Measurements from ENCODE around the gene RASGRF1.
"Not testable (repeated sequence)": the region's sequence is repeated elsewhere in the genome, so short reads cannot be mapped to it uniquely, and the experiment has no call there.

RASGRF1 gene

GRCh38 chr15:79117442-79118204 lies 27.0 kb upstream of the RASGRF1 start:
- Mint-ChIP-seq H3K27me3 (ENCODE audit: low read depth) (no peaks in the 10 kb centered on the region), H3K4me1 (ENCODE audit: low read depth) (no peaks in the 10 kb centered on the region), H3K9me3 (no peaks in the 10 kb centered on the region), H3K27ac (no peak overlapping the region), H3K4me3 (no peak overlapping the region), H3K36me3 (ENCODE audit: low read depth) (no peaks in the 10 kb centered on the region)
- no peak for DNase-seq (ENCODE audit: low spot score)

GRCh38 chr15:79116771-79117170 lies 26.2 kb upstream of the RASGRF1 start:
- Mint-ChIP-seq H3K27me3 (ENCODE audit: low read depth) (peaks cover 3% of the 10 kb centered on the region), H3K4me3 (no peak overlapping the region), H3K9me3 (no peaks in the 10 kb centered on the region), H3K4me1 (ENCODE audit: low read depth) (no peaks in the 10 kb centered on the region), H3K27ac (no peak overlapping the region), H3K36me3 (ENCODE audit: low read depth) (no peaks in the 10 kb centered on the region)
- no peak for DNase-seq (ENCODE audit: low spot score)

GRCh38 chr15:79115986-79116665 lies 25.5 kb upstream of the RASGRF1 start:
- Mint-ChIP-seq H3K27ac (no peak overlapping the region), H3K4me3 (no peak overlapping the region), H3K9me3 (no peaks in the 10 kb centered on the region), H3K36me3 (ENCODE audit: low read depth) (no peaks in the 10 kb centered on the region), H3K27me3 (ENCODE audit: low read depth) (peaks cover 3% of the 10 kb centered on the region), H3K4me1 (ENCODE audit: low read depth) (no peaks in the 10 kb centered on the region)
- DNase-seq (ENCODE audit: low spot score), result no peak

GRCh38 chr15:79113831-79114230 lies 23.3 kb upstream of the RASGRF1 start:
- no peaks in the 10 kb centered on the region for H3K9me3 Mint-ChIP-seq
- H3K27ac Mint-ChIP-seq, result no peak overlapping the region
- no peak overlapping the region for H3K4me3 Mint-ChIP-seq
- no peak for DNase-seq (ENCODE audit: low spot score)
- H3K27me3 Mint-ChIP-seq (ENCODE audit: low read depth), result peaks cover 15% of the 10 kb centered on the region
- H3K4me1 Mint-ChIP-seq (ENCODE audit: low read depth), result no peaks in the 10 kb centered on the region
- H3K36me3 Mint-ChIP-seq (ENCODE audit: low read depth), result no peaks in the 10 kb centered on the region

- H3K27ac Mint-ChIP-seq; H3K36me3 Mint-ChIP-seq (ENCODE audit: low read depth); DNase-seq (ENCODE audit: low spot score); H3K9me3 Mint-ChIP-seq; H3K4me1 Mint-ChIP-seq (ENCODE audit: low read depth); H3K4me3 Mint-ChIP-seq: not testable (repeated sequence)
- peaks cover 23% of the 10 kb centered on the region for H3K27me3 Mint-ChIP-seq (ENCODE audit: low read depth)
Observed at GRCh38 chr15:79111404-79111803, 20.8 kb upstream of the RASGRF1 start.

- Mint-ChIP-seq H3K4me3 (no peak overlapping the region), H3K27me3 (ENCODE audit: low read depth) (peaks cover 23% of the 10 kb centered on the region), H3K27ac (no peak overlapping the region)
Observed at GRCh38 chr15:79105141-79105540, 14.6 kb upstream of the RASGRF1 start.

GRCh38 chr15:79102595-79102994 lies 12.0 kb upstream of the RASGRF1 start:
- DNase-seq (ENCODE audit: low spot score), result no peak
- Mint-ChIP-seq H3K36me3 (ENCODE audit: low read depth) (no peaks in the 10 kb centered on the region), H3K27me3 (ENCODE audit: low read depth) (peaks cover 11% of the 10 kb centered on the region), H3K4me3 (no peak overlapping the region), H3K9me3 (no peaks in the 10 kb centered on the region), H3K4me1 (ENCODE audit: low read depth) (peaks cover 3% of the 10 kb centered on the region), H3K27ac (no peak overlapping the region)

More at GRCh38 chr15:79105141-79105540, 14.6 kb upstream of the RASGRF1 start:
- no peaks in the 10 kb centered on the region for H3K9me3 Mint-ChIP-seq
- DNase-seq (ENCODE audit: low spot score), result no peak
- H3K4me1 Mint-ChIP-seq (ENCODE audit: low read depth), result peaks cover 3% of the 10 kb centered on the region
- H3K36me3 Mint-ChIP-seq (ENCODE audit: low read depth), result no peaks in the 10 kb centered on the region

- Mint-ChIP-seq H3K36me3 (ENCODE audit: low read depth) (no peaks in the 10 kb centered on the region), H3K9me3 (no peaks in the 10 kb centered on the region), H3K27ac (no peak overlapping the region), H3K27me3 (ENCODE audit: low read depth) (peaks cover 13% of the 10 kb centered on the region), H3K4me1 (ENCODE audit: low read depth) (peaks cover 2% of the 10 kb centered on the region), H3K4me3 (no peak overlapping the region)
- no peak for DNase-seq (ENCODE audit: low spot score)
Observed at GRCh38 chr15:79101866-79102581, 11.4 kb upstream of the RASGRF1 start.

- H3K27me3 Mint-ChIP-seq (ENCODE audit: low read depth), result peaks cover 15% of the 10 kb centered on the region
- H3K27ac Mint-ChIP-seq, result no peak overlapping the region
- no peaks in the 10 kb centered on the region for H3K4me1 Mint-ChIP-seq (ENCODE audit: low read depth)
- no peaks in the 10 kb centered on the region for H3K36me3 Mint-ChIP-seq (ENCODE audit: low read depth)
- H3K9me3 Mint-ChIP-seq, result no peaks in the 10 kb centered on the region
- DNase-seq (ENCODE audit: low spot score), result no peak
- no peak overlapping the region for H3K4me3 Mint-ChIP-seq
Observed at GRCh38 chr15:79099692-79100091, 9.1 kb upstream of the RASGRF1 start.

- Mint-ChIP-seq H3K4me3 (no peak overlapping the region), H3K36me3 (ENCODE audit: low read depth) (no peaks in the 10 kb centered on the region), H3K27ac (no peak overlapping the region), H3K27me3 (ENCODE audit: low read depth) (peaks cover 37% of the 10 kb centered on the region), H3K4me1 (ENCODE audit: low read depth) (no peaks in the 10 kb centered on the region), H3K9me3 (no peaks in the 10 kb centered on the region)
- DNase-seq (ENCODE audit: low spot score), result no peak
Observed at GRCh38 chr15:79094611-79095021, 4.0 kb upstream of the RASGRF1 start.

- Mint-ChIP-seq H3K4me3 (no peak overlapping the region), H3K4me1 (ENCODE audit: low read depth) (no peaks in the 10 kb centered on the region), H3K27ac (no peak overlapping the region), H3K27me3 (ENCODE audit: low read depth) (peaks cover 44% of the 10 kb centered on the region), H3K36me3 (ENCODE audit: low read depth) (no peaks in the 10 kb centered on the region), H3K9me3 (no peaks in the 10 kb centered on the region)
- DNase-seq (ENCODE audit: low spot score), result no peak
Observed at GRCh38 chr15:79093352-79093935, 2.9 kb upstream of the RASGRF1 start.

- Mint-ChIP-seq H3K27me3 (ENCODE audit: low read depth) (peaks cover 50% of the 10 kb centered on the region), H3K36me3 (ENCODE audit: low read depth) (no peaks in the 10 kb centered on the region), H3K4me1 (ENCODE audit: low read depth) (no peaks in the 10 kb centered on the region), H3K27ac (no peak overlapping the region), H3K9me3 (no peaks in the 10 kb centered on the region), H3K4me3 (no peak overlapping the region)
- DNase-seq (ENCODE audit: low spot score), result no peak
Observed at GRCh38 chr15:79092382-79092781, 1.8 kb upstream of the RASGRF1 start.

- DNase-seq (ENCODE audit: low spot score), result peak; percentile 13
- no peak overlapping the region for H3K4me3 Mint-ChIP-seq
Observed at GRCh38 chr15:79091204-79091867, 756 bp upstream of the RASGRF1 start.

More at GRCh38 chr15:79091204-79091867, 756 bp upstream of the RASGRF1 start:
- Mint-ChIP-seq H3K9me3 (no peaks in the 10 kb centered on the region), H3K27me3 (ENCODE audit: low read depth) (peaks cover 47% of the 10 kb centered on the region), H3K4me1 (ENCODE audit: low read depth) (no peaks in the 10 kb centered on the region), H3K36me3 (ENCODE audit: low read depth) (no peaks in the 10 kb centered on the region), H3K27ac (no peak overlapping the region)
